Bronchial smooth muscle cell (primary cell): Measurements from ENCODE around the gene ERG28. TPM values are rescaled to one million over a fixed set of nuclear protein-coding genes. Genes with fewer than 3 reads are reported as not detected.

ENCODE experiments used
- total RNA-seq: library from RNA; depleted of rRNA; stranded (reverse); fragments of >200 nt; gene quantifications from 2 replicates; pipeline ENCODE4 v1.2.1, GENCODE V29; 2014

Gene ERG28, protein sequence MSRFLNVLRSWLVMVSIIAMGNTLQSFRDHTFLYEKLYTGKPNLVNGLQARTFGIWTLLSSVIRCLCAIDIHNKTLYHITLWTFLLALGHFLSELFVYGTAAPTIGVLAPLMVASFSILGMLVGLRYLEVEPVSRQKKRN
- 3.4 and 5.4 TPM in 2 replicates for total RNA-seq

DNA sequence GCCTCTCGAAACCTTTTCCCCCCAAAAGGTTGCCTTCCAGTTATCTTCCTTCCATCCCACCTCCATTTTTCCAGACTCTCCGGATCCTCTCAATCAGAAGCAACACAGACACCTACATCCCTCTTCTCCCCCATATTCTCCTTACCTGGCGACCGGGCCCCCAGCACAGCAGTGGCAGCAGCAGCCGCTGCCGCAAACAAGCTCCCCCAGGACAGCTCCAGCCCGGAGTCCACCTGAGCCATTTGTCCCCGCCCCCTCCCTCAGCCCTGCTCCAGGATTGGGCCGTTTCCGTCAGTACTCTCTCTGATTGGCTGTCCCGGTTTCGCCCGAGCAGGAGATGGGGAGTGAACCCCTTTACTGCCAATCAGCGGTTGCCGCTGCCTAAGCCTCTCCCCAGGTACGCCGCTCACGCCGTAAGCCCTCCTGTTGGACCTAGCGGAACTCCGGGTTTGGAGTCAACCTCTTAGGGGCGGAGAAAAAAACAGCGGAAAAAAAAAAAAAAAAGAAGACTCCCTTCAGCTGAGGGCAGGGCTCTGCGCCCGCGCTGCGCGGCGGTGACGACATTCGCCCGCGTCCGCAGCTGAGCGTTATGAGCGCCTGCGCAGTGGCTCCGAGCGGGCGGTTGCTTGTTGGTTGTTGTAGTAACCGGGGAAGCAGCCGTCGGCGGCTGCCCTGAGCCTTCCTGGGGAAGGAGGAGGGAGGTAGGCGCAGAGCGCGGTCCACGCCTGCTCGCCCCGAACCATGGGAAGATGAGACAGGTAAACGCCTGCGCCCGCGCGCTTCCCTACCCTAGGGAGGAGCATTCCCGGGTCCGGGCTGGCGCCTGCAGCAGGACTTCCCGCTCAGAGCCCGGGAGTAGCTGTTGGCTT is at the start of gene ERG28, which contains the start of gene TTLL5:
Gene ERG28, minus strand, starts transcription at position 247 of the 869 bp plus-strand sequence. CDS start 3,374 bp downstream, outside the sequence.
Gene TTLL5, plus strand, starts transcription at position 617 of the 869 bp plus-strand sequence. CDS start 1,904 bp downstream, outside the sequence.

Other genes starting within 250 kb of the ERG28 start
- 29.8 and 52.7 TPM in 2 replicates for gene JDP2, start 232.9 kb downstream of the ERG28 start, total RNA-seq
- not detected in 2 replicates for gene BATF, start 138.4 kb downstream of the ERG28 start, total RNA-seq
- 0.60 and 1.1 TPM in 2 replicates for gene FLVCR2, start 82.3 kb downstream of the ERG28 start, total RNA-seq
- gene TTLL5, start 370 bp upstream of the ERG28 start, total RNA-seq = 17.3 and 19.6 TPM in 2 replicates